Measurements from ENCODE around the gene KCNJ4.
A peak's percentile ranks its signal among the peaks of the same experiment; 100 is the strongest.
"Not testable (repeated sequence)": the region's sequence is repeated elsewhere in the genome, so short reads cannot be mapped to it uniquely, and the experiment has no call there.

Gene KCNJ4

DNA sequence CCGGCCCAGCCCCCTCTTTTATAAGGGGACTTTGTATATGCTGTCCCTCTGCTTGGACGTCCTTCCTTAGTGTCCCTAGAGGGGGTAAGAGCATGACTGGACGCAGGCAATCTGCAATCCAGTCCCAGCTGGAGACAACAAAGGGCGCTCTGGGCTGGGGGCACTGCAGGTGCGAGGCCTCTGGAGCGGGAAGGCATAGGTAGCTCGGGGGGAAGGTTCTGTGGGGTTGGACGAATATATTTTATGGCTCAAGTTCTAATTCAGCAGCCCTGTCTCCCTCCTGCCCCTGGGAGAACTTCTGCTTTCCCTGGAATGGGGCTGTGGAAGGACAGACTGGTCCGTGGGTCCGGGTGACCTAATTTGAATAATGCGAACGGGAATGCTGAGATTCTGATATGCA, 40.0 kb downstream of the KCNJ4 start:
- in situ Hi-C loops (cut with MboI; ENCODE audit: low pct_unique_long_range_greater_than_20kb, low sequenced_read_pairs, unreplicated experiment), result no loop called here
- DNase-seq (ENCODE audit: low spot score), result no peak
- TF ChIP-seq, protein P1, sequence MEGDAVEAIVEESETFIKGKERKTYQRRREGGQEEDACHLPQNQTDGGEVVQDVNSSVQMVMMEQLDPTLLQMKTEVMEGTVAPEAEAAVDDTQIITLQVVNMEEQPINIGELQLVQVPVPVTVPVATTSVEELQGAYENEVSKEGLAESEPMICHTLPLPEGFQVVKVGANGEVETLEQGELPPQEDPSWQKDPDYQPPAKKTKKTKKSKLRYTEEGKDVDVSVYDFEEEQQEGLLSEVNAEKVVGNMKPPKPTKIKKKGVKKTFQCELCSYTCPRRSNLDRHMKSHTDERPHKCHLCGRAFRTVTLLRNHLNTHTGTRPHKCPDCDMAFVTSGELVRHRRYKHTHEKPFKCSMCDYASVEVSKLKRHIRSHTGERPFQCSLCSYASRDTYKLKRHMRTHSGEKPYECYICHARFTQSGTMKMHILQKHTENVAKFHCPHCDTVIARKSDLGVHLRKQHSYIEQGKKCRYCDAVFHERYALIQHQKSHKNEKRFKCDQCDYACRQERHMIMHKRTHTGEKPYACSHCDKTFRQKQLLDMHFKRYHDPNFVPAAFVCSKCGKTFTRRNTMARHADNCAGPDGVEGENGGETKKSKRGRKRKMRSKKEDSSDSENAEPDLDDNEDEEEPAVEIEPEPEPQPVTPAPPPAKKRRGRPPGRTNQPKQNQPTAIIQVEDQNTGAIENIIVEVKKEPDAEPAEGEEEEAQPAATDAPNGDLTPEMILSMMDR (IDR thresholded peaks at IDR 0.05; ENCODE audit: extremely low read depth, insufficient read depth, missing control alignments), result no peak

DNA sequence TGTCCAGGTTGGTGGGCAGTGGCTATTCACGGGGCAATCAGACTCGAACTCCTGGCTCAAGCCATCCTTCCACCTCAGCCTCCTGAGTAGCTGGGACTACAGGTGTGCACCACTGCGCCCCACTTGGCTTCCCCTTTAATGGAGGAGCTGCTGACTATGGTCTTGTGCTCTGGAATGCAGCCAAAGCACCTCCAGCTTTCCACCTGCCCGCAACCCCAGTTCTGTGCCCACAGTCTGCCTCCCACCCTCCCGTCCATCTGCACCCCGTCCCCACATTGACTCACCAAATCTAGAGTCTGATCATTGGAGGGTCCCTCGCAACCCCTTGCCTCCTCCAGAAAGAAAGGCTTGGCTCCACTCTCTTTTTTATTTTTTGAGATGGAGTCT, 41.0 kb downstream of the KCNJ4 start:
- in situ Hi-C loops (cut with MboI; ENCODE audit: low pct_unique_long_range_greater_than_20kb, low sequenced_read_pairs, unreplicated experiment), result no loop called here
- TF ChIP-seq, protein P1 (IDR thresholded peaks at IDR 0.05; ENCODE audit: extremely low read depth, insufficient read depth, missing control alignments), result no peak
- no peak for DNase-seq (ENCODE audit: low spot score)

GRCh38 chr22:38413085-38414008, 41.7 kb downstream of the KCNJ4 start:
- in situ Hi-C loops (cut with MboI; ENCODE audit: low pct_unique_long_range_greater_than_20kb, low sequenced_read_pairs, unreplicated experiment), result no loop called here
- TF ChIP-seq, protein P1 (IDR thresholded peaks at IDR 0.05; ENCODE audit: extremely low read depth, insufficient read depth, missing control alignments), result no peak
- DNase-seq (ENCODE audit: low spot score), result no peak

DNA sequence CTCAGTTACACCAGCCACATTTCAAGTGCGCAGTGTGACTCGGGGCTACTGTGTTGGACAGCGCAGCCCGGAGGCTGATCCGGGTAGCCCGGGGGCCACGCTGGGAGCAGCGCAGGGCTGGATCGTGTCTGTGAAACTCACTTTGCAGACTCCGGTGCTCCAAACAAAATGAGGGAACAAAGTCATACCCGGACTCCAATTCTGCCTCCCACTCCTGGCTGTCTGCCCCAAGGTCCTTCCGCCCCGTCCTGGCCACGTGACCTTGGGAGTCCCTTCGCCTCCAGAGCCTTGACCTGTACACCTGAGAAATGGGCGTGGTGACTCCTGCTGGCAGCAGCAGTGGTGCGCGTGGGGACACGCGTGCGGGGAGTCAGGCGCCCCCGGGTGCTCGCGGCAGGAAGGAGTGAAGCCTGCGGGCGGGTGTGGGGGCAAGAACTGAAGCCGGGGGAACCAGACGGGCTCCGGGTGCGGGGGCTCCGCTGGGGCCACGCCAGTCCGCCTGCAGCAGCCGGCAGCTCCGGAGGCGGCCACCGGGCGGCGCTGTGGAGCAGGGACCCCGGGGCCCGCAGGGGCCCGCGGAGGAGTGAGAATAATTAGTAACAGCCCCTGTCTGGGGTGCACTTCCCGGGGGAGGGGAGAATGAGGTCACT, 42.4 kb downstream of the KCNJ4 start:
- TF ChIP-seq, protein P1 (IDR thresholded peaks at IDR 0.05; ENCODE audit: extremely low read depth, insufficient read depth, missing control alignments), result peak; percentile 72
- DNase-seq (ENCODE audit: low spot score), result peak; percentile 85
- in situ Hi-C loops (cut with MboI; ENCODE audit: low pct_unique_long_range_greater_than_20kb, low sequenced_read_pairs, unreplicated experiment), result no loop called here

GRCh38 chr22:38411016-38411415, 44.0 kb downstream of the KCNJ4 start:
- no peak for DNase-seq (ENCODE audit: low spot score)
- in situ Hi-C loops (cut with MboI; ENCODE audit: low pct_unique_long_range_greater_than_20kb, low sequenced_read_pairs, unreplicated experiment), result no loop called here
- TF ChIP-seq, protein P1 (IDR thresholded peaks at IDR 0.05; ENCODE audit: extremely low read depth, insufficient read depth, missing control alignments), result no peak

GRCh38 chr22:38409916-38410315, 45.1 kb downstream of the KCNJ4 start:
- DNase-seq (ENCODE audit: low spot score); in situ Hi-C loops (cut with MboI; ENCODE audit: low pct_unique_long_range_greater_than_20kb, low sequenced_read_pairs, unreplicated experiment): not testable (repeated sequence)

GRCh38 chr22:38406617-38407016, 48.4 kb downstream of the KCNJ4 start:
- DNase-seq (ENCODE audit: low spot score), result peak; percentile 1
- in situ Hi-C loops (cut with MboI; ENCODE audit: low pct_unique_long_range_greater_than_20kb, low sequenced_read_pairs, unreplicated experiment), result no loop called here
- TF ChIP-seq, protein P1 (IDR thresholded peaks at IDR 0.05; ENCODE audit: extremely low read depth, insufficient read depth, missing control alignments), result no peak
